Duodenal mucosa (tissue), 2 donors: Measurements from ENCODE around the gene NT5C3A.

ENCODE experiments used
- H3K27ac ChIP-seq: one replicate; pipeline ENCODE4 v1.7.0; 2013; ENCODE audit warnings: low read depth, low read length
- H3K27me3 ChIP-seq, 2 donors: one replicate each; pipeline ENCODE4 v1.7.0; 2013; ENCODE audit warnings: low read length in 2 of 2, control low read depth in 1 of 2; ENCODE audit not compliant: insufficient read depth in 2 of 2, control insufficient read depth in 1 of 2
- H3K36me3 ChIP-seq, 2 donors: one replicate each; pipeline ENCODE4 v1.7.0; 2013; ENCODE audit warnings: low read length in 2 of 2, control low read depth in 1 of 2; ENCODE audit not compliant: insufficient read depth in 2 of 2, control insufficient read depth in 1 of 2
- H3K4me1 ChIP-seq, 2 donors: one replicate each; pipeline ENCODE4 v1.7.0; 2013; ENCODE audit warnings: low read length in 2 of 2, control low read depth in 1 of 2; ENCODE audit not compliant: insufficient read depth in 2 of 2, control insufficient read depth in 1 of 2
- H3K4me3 ChIP-seq, 2 donors: one replicate each; pipeline ENCODE4 v1.7.0; 2013; ENCODE audit warnings: low read length in 2 of 2, low read depth in 1 of 2
- H3K9ac ChIP-seq, 2 donors: one replicate each; pipeline ENCODE4 v1.7.0; 2013; ENCODE audit warnings: low read length in 2 of 2, low read depth in 1 of 2
- H3K9me3 ChIP-seq, 2 donors: one replicate each; pipeline ENCODE4 v1.7.0; 2013; ENCODE audit warnings: low read length in 2 of 2, control low read depth in 1 of 2; ENCODE audit not compliant: control insufficient read depth in 1 of 2

NT5C3A gene

DNA sequence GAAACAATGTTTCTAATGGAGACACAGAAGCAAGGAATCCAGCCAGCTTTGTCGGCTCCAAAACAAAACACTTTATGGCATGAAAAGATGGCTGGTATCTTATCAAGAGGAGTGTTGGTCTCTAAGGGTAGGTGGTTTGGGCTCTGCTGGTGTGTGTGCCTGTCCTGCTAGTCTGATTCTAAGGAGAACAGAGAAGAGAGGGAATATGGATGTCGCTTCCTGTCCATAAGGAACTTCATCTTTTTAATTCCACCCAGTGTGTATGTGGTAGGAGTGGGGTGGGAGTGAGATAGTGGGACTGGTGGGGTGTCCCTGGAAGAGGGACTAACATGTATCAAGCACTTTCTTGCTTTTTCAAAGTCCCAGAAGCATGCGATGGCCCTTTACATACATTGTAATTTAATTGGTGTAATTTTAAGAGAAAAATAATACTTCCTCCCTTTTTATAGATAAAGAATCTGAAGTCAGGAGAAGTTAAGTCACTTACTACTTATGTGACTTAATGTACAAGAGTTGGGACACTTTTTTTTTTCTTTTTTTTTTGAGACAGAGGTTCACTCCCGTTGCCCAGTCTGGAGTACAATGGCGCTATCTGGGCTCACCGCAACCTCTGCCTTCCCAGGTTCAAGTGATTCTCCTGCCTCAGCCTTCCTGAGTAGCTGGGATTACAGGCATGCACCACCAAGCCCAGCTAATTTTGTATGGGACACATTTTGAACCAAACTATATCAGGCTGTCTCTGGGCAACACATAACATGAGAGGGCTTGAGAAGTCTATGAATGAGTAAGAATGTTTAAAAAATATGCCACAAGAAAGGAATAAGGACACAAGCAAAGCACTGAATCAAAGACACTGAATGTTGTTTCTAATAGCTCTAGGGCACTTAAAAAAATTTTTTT, 18.8 kb downstream of the NT5C3A start:
- Histone ChIP-seq H3K4me1 (peaks cover 25 to 29% of the 10 kb centered on the region in 2 donors), H3K9ac (peak overlapping the region; percentile 41 to 45), H3K36me3 (no peaks in the 10 kb centered on the region), H3K27me3 (no peaks in the 10 kb centered on the region), H3K9me3 (no peaks in the 10 kb centered on the region), H3K27ac (peak overlapping the region; percentile 53), H3K4me3 (peak overlapping the region; percentile 6 to 53)

DNA sequence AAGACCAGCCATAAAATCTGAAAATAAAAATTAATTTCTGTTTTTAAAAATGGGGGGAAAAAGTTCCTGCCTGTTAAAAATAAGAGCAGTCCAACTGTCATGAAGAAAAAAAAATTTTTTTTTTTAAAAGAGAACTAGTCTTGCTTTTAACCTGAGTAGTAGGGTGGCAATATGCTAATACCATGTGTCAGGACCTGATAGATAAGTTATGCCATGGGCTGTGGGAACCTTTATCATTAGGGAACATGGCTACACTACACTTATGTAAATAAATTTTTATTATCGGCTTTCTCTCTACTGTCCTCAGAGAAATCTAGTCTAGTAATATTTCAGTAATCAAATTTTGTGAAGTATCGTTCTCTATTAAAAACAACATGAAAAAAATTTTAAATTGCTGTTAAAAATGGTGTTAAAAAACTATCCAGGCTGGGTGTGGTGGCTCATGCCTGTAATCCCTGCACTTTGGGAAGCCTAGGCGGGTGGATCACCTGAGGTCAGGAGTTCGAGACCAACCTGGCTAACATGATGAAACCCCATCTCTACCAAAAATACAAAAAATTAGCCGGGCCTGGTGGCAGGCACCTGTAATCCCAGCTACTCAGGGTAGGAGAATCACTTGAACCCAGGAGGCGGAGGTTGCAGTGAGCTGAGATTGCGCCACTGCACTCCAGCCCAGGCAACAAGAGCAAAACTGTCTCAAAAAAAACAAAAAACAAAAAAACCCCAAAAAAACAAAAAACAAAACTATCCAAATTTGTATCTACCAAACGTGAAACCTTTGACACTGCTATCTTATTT, 20.7 kb downstream of the NT5C3A start:
- H3K27ac ChIP-seq, result no peak overlapping the region
- H3K4me3 ChIP-seq, result no peak overlapping the region
- peaks cover 27 to 33% of the 10 kb centered on the region in 2 donors for H3K4me1 ChIP-seq
- H3K36me3 ChIP-seq, result no peaks in the 10 kb centered on the region
- H3K9me3 ChIP-seq, result no peaks in the 10 kb centered on the region
- no peak overlapping the region for H3K9ac ChIP-seq
- no peaks in the 10 kb centered on the region for H3K27me3 ChIP-seq

DNA sequence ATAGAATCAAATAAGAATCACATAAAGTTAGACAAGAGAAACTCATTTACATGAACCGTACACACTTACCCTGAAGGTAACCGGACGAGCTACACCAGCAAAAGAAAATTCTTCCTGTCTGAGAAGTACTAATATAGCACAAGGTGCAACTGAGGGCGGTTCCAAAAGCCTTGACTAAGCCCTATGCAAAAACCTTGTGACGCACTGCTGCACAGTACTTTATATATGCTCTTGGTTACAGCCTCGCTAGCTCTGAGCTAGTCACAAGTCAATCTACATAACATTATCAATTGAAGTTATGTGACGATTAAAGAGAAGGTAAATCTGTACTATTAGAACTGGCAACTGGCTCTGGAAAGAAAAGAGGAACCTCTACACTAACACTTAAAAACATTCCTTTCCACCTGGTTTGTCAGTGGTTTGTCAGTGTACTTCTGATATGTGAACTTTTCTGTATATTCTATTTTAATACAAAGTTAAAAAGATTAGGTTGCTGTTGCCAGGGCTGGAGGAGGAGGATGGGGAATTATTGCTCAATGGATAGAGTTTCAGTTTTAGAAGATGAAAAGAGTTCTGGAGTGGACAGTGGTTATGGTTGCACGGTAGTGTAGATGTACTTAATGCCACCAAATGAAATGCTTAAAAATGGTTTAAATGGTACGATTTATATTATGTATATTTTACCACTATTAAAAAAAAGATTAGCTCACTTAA, 21.6 kb downstream of the NT5C3A start:
- H3K4me1 ChIP-seq, result peaks cover 27 to 31% of the 10 kb centered on the region in 2 donors
- no peaks in the 10 kb centered on the region for H3K36me3 ChIP-seq
- H3K4me3 ChIP-seq, result peak overlapping the region; percentile 48 to 63
- H3K27ac ChIP-seq, result peak overlapping the region; percentile 16
- no peaks in the 10 kb centered on the region for H3K27me3 ChIP-seq
- H3K9ac ChIP-seq, result peak overlapping the region; percentile 9 to 45
- H3K9me3 ChIP-seq, result no peaks in the 10 kb centered on the region

DNA sequence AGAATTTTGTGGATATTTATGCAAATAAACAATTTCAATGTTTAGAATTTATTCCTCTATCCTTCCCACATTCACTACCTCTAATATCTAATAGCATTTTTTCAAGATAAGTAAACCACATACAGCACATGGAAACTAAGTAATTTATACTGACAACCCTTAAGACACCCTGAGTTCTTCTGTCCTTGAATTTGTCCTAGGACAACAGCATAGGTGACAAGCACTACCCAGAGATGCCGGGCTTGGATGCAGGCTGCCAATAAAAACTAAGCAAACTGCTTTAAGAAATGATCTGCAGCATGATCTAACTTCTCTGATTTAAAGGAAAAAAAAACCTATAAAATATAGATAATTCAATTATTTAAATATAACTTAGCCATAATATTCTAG, 22.7 kb downstream of the NT5C3A start:
- Histone ChIP-seq H3K27ac (no peak overlapping the region), H3K9ac (peak overlapping the region; percentile 41 to 43), H3K36me3 (peaks cover 0 to 4% of the 10 kb centered on the region in 2 donors), H3K9me3 (no peaks in the 10 kb centered on the region), H3K27me3 (no peaks in the 10 kb centered on the region), H3K4me1 (peaks cover 27 to 28% of the 10 kb centered on the region in 2 donors), H3K4me3 (peak overlapping the region; percentile 63 to 68)

DNA sequence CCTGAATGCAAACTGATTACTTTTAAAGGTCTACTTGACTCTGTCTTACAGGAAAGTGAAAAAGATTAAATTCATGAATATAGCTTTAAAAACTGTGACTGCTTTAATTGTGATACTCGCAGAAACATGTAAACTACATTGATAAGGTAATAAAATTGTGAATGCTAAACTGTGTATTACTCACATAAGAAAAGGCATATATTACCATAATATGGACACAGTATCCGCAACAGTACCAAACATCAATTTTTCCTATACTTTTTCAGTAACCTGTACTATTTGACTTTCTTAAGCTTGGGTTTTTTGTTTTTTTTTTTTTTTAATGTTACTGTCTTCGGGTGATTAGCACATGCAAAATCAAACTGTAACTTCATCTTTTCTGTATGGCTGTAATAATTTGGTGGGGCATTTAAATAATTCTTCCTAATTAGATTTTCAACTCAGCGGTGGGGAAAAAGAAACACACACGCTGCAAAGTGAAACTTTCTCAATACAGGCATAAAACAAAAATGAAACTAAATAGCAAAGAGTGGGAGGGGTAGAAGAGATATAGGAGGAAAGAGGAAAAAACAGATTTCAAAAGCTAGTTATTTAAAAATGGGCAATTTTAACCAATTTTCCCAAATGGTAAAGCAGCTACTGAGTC, 23.2 kb downstream of the NT5C3A start:
- H3K27ac ChIP-seq, result no peak overlapping the region
- H3K4me1 ChIP-seq, result peaks cover 27 to 28% of the 10 kb centered on the region in 2 donors
- no peaks in the 10 kb centered on the region for H3K27me3 ChIP-seq
- no peaks in the 10 kb centered on the region for H3K9me3 ChIP-seq
- H3K4me3 ChIP-seq, result peak overlapping the region; percentile 63 to 68
- peaks cover 0 to 4% of the 10 kb centered on the region in 2 donors for H3K36me3 ChIP-seq
- H3K9ac ChIP-seq, result peak overlapping the region; percentile 43 to 50

DNA sequence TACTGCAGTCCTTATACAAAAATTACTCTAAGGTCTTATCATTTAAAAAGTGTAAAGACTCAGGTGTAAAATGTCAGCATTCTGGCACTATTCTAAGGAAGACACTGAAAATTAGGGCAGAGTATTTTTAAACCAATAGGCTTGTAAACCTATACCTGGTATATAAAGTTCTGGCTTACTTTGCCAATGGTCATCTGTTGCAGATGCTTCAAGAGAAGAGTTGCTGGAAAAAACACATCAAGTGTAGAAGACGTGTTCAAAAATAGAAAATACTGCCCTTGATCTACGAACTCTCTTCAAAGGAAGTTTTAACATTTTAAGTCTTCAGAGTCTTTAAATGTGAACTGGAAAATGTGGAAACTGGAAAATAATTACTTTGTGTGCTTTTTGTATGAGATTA, 23.9 kb downstream of the NT5C3A start:
- H3K9me3 ChIP-seq, result no peaks in the 10 kb centered on the region
- H3K4me1 ChIP-seq, result peaks cover 25 to 26% of the 10 kb centered on the region in 2 donors
- H3K4me3 ChIP-seq, result peak overlapping the region; percentile 63 to 68
- H3K9ac ChIP-seq, result peak overlapping the region; percentile 25 to 50
- H3K27ac ChIP-seq, result no peak overlapping the region
- H3K27me3 ChIP-seq, result no peaks in the 10 kb centered on the region
- peaks cover 0 to 4% of the 10 kb centered on the region in 2 donors for H3K36me3 ChIP-seq

DNA sequence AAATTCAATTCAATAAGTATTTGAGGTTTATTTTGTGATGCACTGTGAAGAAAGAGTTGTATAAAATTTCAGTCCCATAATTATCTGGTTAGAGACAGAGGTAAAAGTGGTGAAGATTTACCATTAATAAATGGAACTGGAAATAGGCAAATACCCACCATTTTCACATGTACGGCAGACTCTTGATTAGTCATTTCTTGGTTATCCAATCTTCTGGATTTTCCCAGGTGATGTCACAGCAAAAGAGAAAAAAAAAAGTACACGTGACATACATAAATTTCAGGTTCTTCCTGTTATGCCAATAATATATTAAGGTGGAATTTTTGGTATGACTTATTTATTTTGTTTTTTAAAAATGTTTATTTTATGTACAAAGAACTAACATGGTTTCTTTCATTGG, 26.8 kb downstream of the NT5C3A start:
- Histone ChIP-seq H3K9me3 (no peaks in the 10 kb centered on the region), H3K4me3 (no peak overlapping the region), H3K36me3 (peaks cover 0 to 6% of the 10 kb centered on the region in 2 donors), H3K27ac (no peak overlapping the region), H3K4me1 (peaks cover 10 to 14% of the 10 kb centered on the region in 2 donors), H3K9ac (no peak overlapping the region), H3K27me3 (no peaks in the 10 kb centered on the region)

DNA sequence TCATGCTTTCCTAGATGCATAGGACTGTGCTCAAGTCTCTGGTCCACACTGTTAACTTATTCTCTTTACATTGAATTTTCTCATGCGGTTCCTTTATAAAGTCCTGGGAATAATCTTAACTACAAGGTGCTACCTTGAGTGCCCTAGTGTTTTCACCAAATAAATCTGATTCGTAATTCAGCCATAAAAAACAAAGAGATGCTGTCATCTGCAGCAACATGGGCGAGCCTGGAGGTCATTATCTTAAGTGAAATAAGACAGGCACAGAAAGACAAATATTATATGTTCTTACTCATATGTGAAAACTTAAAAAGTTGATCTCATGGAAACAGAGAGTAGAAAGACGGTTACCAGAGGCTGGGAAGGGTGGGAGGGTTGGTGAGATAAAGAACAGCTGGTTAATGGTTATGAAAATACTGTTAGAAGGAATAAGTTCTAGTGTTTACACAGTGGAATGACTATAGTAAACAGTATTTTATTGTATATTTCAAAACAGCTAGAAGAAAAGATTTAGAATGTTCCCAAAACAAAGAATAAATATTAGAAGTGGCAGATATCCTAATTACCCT, 38.3 kb downstream of the NT5C3A start:
- H3K9me3 ChIP-seq, result no peaks in the 10 kb centered on the region
- no peaks in the 10 kb centered on the region for H3K27me3 ChIP-seq
- H3K9ac ChIP-seq, result no peak overlapping the region
- peaks cover 7 to 37% of the 10 kb centered on the region in 2 donors for H3K36me3 ChIP-seq
- H3K4me3 ChIP-seq, result no peak overlapping the region
- H3K27ac ChIP-seq, result no peak overlapping the region
- H3K4me1 ChIP-seq, result no peaks in the 10 kb centered on the region

DNA sequence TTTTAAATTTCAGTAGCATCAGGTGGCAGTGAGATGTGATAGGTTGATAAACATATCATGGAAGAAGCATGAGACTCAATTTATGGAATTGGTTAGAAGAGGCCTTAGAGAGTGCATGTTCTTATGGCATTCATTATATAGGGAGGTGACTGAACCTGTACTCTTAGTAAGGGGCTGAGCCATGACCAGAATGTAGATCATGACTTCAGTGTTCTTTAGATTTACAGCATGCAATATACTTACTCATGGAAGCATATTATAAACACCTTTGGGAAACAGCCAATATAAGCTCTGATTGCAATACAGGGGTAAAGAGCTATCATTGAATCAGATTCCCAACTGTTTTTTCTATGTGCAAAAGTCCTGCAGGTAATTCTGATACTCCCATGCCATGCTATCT, 50.2 kb downstream of the NT5C3A start:
- Histone ChIP-seq H3K27ac (no peak overlapping the region), H3K27me3 (no peaks in the 10 kb centered on the region), H3K9me3 (no peaks in the 10 kb centered on the region), H3K9ac (no peak overlapping the region), H3K36me3 (peaks cover 6 to 31% of the 10 kb centered on the region in 2 donors), H3K4me1 (no peaks in the 10 kb centered on the region), H3K4me3 (no peak overlapping the region)
